Pancreas (tissue), 10 donors: ENCODE data around the gene LRTM1. TPM values are rescaled to one million over a fixed set of nuclear protein-coding genes. Genes with fewer than 3 reads are reported as not detected.

Source experiments
- ATAC-seq, 4 donors: fragments of 200-7000 bp; cut with Tn5 transposase; one replicate each; pipeline versions ENCODE4 v1.8.0 to v1.9.1; 2020; ENCODE audit warnings: mild to moderate bottlenecking in 4 of 4, moderate library complexity in 4 of 4
- DNase-seq, 6 donors: peaks; one replicate each; pipeline ENCODE4 v3.0.0-alpha.2; 2020
- FAIRE-seq: peaks from 2 replicates; lab custom pipeline; 2012; peaks lifted over from hg19 to GRCh38; lab: Jason Lieb, UNC
- H3K27ac ChIP-seq, 4 donors: fragments of 200-600 bp; sonication (generic); 1 replicate in 3 of 4; 2 replicates in 1 of 4; pipeline versions ENCODE4 v1.5.0 to v1.8.0; 2020
- H3K27me3 ChIP-seq, 4 donors: fragments of 200-600 bp; one replicate each; pipeline ENCODE4 v1.8.0; 2021
- H3K36me3 ChIP-seq, 3 donors: fragments of 200-600 bp; sonication (generic) in 1 of 3; one replicate each; pipeline versions ENCODE4 v1.5.0 to v1.8.0; 2020 to 2021
- H3K4me1 ChIP-seq, 3 donors: fragments of 200-600 bp; one replicate each; pipeline ENCODE4 v1.8.0; 2021
- H3K4me3 ChIP-seq, 4 donors: fragments of 200-600 bp; sonication (generic) in 2 of 4; one replicate each; pipeline versions ENCODE4 v1.5.0 to v1.8.0; 2020 to 2021
- H3K9me3 ChIP-seq, 4 donors: fragments of 200-600 bp; one replicate each; pipeline ENCODE4 v1.8.0; 2021
- WGBS, 2 donors: extraction: QIAGEN DNeasy Blood & Tissue Kit; methylation state at CpG; one replicate each; pipeline ENCODE4 v1.1.7; 2013; 5-methylcytosine and 5-hydroxymethylcytosine counted together
- intact Hi-C, 3 donors: fragments of 100-400 bp; cut with DNase I; formaldehyde crosslinking; loops; one replicate each; pipeline versions ENCODE4 v1.11.1 to v1.14.2; 2022
- polyA plus RNA-seq, 2 donors: library from polyadenylated mRNA; stranded (reverse); fragments of 200-250 nt; gene quantifications; one replicate each; pipeline ENCODE4 v1.2.3, GENCODE V29; 2013
- total RNA-seq, 6 donors: library from RNA; stranded (reverse); fragmentation: NEBNext Ultra II Directional in 4 of 6; extraction: Animal tissue kit (Norgen Biotek cat#: 25700) in 4 of 6; gene quantifications; one replicate each; pipeline versions ENCODE4 v1.2.1 to v1.2.4, GENCODE V29; 2021 to 2023
- TF ChIP-seq, protein P1 (sequence below), 4 donors: fragments of 200-600 bp; sonication (generic) in 3 of 4; IDR thresholded peaks; one replicate each; pipeline versions ENCODE4 v1.5.0 to v1.8.0; 2021; ENCODE audit warnings: antibody characterized with exemption in 4 of 4
- donor health status: healthy with polysubstance abuse.
- donor health status: DM: no; HTN: no; CAD: no; lungs with moderate emphysema.
- donor health status: DM: no; HTN: no; CAD: no.
- donor health status: control.
- donor health status: control.
- donor health status: Bipolar disorder and iron deficiency.
- donor health status: DM: yes; HTN: yes; CAD: no.
- donor health status: DM: no; HTN: no; CAD: no.
- donor health status: DM: no; HTN: no; CAD: no.
- donor health status: DM: yes; HTN: yes; CAD: no.

The LRTM1 gene
- total and polyA plus RNA-seq, 8 donors = not detected

- no peak overlapping the region for H3K4me3 ChIP-seq
- ATAC-seq (no peak), FAIRE-seq (no peak), DNase-seq (no peak)
- H3K27ac ChIP-seq = no peak overlapping the region
- 85 to 91% methylated on average over 12 of the region's 12 CpGs for WGBS, 2 donors
- H3K36me3 ChIP-seq = no peaks in the 10 kb centered on the region
- H3K9me3 ChIP-seq = no peaks in the 10 kb centered on the region
- TF ChIP-seq, protein P1, sequence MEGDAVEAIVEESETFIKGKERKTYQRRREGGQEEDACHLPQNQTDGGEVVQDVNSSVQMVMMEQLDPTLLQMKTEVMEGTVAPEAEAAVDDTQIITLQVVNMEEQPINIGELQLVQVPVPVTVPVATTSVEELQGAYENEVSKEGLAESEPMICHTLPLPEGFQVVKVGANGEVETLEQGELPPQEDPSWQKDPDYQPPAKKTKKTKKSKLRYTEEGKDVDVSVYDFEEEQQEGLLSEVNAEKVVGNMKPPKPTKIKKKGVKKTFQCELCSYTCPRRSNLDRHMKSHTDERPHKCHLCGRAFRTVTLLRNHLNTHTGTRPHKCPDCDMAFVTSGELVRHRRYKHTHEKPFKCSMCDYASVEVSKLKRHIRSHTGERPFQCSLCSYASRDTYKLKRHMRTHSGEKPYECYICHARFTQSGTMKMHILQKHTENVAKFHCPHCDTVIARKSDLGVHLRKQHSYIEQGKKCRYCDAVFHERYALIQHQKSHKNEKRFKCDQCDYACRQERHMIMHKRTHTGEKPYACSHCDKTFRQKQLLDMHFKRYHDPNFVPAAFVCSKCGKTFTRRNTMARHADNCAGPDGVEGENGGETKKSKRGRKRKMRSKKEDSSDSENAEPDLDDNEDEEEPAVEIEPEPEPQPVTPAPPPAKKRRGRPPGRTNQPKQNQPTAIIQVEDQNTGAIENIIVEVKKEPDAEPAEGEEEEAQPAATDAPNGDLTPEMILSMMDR (IDR thresholded peaks at IDR 0.05) = no peak
- intact Hi-C loops = no loop called here
- no peaks in the 10 kb centered on the region for H3K27me3 ChIP-seq
- no peaks in the 10 kb centered on the region for H3K4me1 ChIP-seq
Observed at GRCh38 chr3:54918516-54918915, 9.3 kb downstream of the LRTM1 start.

DNA sequence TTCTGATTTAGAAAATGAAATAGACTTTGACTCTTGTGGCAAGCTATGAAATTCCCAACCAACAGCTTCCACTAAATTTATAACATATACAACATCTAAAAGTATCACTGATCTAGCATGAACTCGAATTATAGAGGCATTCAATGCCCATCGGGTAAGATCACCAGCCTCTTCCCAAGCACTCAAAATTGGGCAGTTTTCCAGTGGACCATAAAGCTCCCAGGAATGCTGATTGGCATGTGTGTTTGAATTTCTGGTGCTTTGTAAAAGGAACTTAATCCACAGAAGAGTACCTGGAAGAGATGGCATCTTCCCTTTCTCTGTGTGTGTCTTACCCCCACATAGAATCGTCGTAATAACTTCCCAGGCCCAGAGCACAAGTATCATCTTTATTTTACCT, 10.0 kb downstream of the LRTM1 start:
- TF ChIP-seq, protein P1 (IDR thresholded peaks at IDR 0.05) = no peak
- whole genome bisulfite sequencing, 2 donors = 78 to 81% methylated on average over 4 of the region's 4 CpGs
- no peaks in the 10 kb centered on the region for H3K9me3 ChIP-seq
- FAIRE-seq (no peak), ATAC-seq (no peak), DNase-seq (no peak)
- no peaks in the 10 kb centered on the region for H3K4me1 ChIP-seq
- H3K4me3 ChIP-seq = no peak overlapping the region
- no peak overlapping the region for H3K27ac ChIP-seq
- H3K27me3 ChIP-seq = no peaks in the 10 kb centered on the region
- no peaks in the 10 kb centered on the region for H3K36me3 ChIP-seq
- intact Hi-C loops = no loop called here

DNA sequence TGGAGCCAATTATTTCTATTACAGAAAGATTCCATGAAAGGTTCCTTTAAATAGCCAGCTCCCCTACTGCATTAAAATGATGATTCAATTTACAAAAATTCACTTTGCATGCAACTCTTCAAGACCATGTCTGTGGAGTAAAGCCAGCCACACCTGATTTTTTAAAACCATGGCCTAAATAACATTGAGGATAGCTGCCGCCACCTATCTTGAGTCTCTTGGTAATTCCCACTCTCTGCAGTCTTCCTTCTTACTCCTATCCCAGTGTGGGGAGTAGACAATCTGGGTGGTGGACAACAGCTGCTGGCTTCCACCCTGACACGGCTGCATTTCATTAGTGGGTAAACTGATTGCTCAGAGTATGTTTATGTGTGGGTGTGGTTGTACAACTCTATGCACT, 10.7 kb downstream of the LRTM1 start:
- Histone ChIP-seq H3K27me3 (no peaks in the 10 kb centered on the region), H3K36me3 (no peaks in the 10 kb centered on the region), H3K9me3 (no peaks in the 10 kb centered on the region), H3K4me3 (no peak overlapping the region), H3K27ac (no peak overlapping the region), H3K4me1 (no peaks in the 10 kb centered on the region)
- intact Hi-C loops = no loop called here
- TF ChIP-seq, protein P1 (IDR thresholded peaks at IDR 0.05) = no peak
- no peak for FAIRE-seq
- WGBS, 2 donors = 94 to 98% methylated on average over 2 of the region's 2 CpGs
- ATAC-seq = no peak
- DNase-seq = no peak

DNA sequence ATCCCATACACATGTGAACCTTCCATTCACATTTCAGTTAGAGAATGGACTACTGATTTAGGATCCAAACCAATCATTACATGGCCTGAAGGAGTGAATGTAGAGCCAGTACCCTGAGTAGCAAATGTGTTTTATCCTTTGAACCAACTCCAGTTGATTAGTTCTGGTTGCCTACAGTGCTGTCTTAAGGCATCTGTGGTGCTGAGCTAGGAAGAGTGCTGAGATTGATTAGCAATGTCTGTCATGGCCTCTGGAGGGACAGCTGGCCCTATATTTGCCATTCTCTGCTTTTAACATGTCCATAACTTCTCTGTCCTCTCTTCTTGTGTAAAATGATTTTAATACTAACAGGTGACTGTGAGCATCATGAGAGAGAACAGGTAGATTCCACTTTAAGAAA, 11.1 kb downstream of the LRTM1 start:
- Histone ChIP-seq H3K27ac (no peak overlapping the region), H3K4me1 (no peaks in the 10 kb centered on the region), H3K9me3 (no peaks in the 10 kb centered on the region), H3K27me3 (no peaks in the 10 kb centered on the region), H3K36me3 (no peaks in the 10 kb centered on the region), H3K4me3 (no peak overlapping the region)
- TF ChIP-seq, protein P1 (IDR thresholded peaks at IDR 0.05) = no peak
- intact Hi-C loops = no loop called here
- FAIRE-seq (no peak), DNase-seq (no peak), ATAC-seq (no peak)

- intact Hi-C loops = no loop called here
- Histone ChIP-seq H3K36me3 (no peaks in the 10 kb centered on the region), H3K4me1 (no peaks in the 10 kb centered on the region)
Observed at GRCh38 chr3:54915976-54916375, 11.9 kb downstream of the LRTM1 start.

More at GRCh38 chr3:54915976-54916375, 11.9 kb downstream of the LRTM1 start:
- Histone ChIP-seq H3K4me3 (no peak overlapping the region), H3K27me3 (no peaks in the 10 kb centered on the region), H3K9me3 (no peaks in the 10 kb centered on the region), H3K27ac (no peak overlapping the region)
- ATAC-seq (no peak), FAIRE-seq (no peak), DNase-seq (no peak)
- TF ChIP-seq, protein P1 (IDR thresholded peaks at IDR 0.05) = no peak
- 75 to 83% methylated on average over 8 of the region's 8 CpGs for WGBS, 2 donors
